ENCODE data around the gene PAPSS1.

The PAPSS1 gene

DNA sequence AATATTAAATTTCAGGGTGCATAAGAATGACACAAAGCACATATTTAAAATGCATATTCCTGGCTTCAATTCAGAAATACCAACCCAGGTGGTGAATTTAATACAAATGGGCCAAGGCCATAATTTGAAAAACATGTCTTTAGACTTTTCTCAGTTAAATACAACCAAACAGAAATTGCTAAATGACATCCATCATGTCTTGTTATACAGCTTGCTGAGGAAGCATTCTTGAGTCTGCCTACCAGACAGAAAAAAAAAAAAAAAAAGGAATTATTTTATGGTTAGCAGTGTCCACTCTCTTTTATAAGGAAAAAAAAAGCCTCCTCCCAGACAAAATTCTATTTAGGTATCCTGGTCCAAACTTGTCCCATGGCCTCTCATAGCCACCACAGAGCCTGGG, 119.1 kb downstream of the PAPSS1 start:
- Histone ChIP-seq H3K36me3 (ENCODE audit: control insufficient read depth, insufficient read depth, low read length) (no peaks in the 10 kb centered on the region), H3K4me1 (ENCODE audit: control insufficient read depth, insufficient read depth, low read length) (no peaks in the 10 kb centered on the region), H3K4me3 (ENCODE audit: low read length) (no peak overlapping the region), H3K27ac (ENCODE audit: low read length) (no peak overlapping the region), H3K9me3 (ENCODE audit: control insufficient read depth, insufficient read depth, low read length) (no peaks in the 10 kb centered on the region), H3K27me3 (ENCODE audit: control insufficient read depth, insufficient read depth, low read length) (no peaks in the 10 kb centered on the region)
- DNase-seq (ENCODE audit: low read depth, low spot score): no peak

DNA sequence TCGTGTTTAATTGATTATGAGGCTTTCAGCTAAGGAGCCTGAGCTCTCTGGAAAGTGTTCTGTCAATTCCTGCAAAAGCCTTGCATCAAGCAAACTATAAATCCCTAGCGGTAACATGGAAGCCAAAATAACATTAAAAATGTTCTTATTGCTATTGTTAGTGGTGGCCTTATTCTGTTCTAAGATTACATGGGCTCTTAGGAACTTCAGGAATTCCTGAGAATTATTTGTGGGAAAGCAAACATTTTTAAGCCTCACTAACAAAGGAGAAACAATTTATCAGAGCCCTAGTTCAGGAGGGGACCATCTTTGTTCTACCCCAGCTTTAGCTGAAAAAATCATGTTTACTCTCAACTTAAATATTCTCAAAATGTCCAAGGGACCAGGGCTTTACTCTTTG, 119.6 kb downstream of the PAPSS1 start:
- no peaks in the 10 kb centered on the region for H3K27me3 ChIP-seq (ENCODE audit: control insufficient read depth, insufficient read depth, low read length)
- no peaks in the 10 kb centered on the region for H3K36me3 ChIP-seq (ENCODE audit: control insufficient read depth, insufficient read depth, low read length)
- no peak for DNase-seq (ENCODE audit: low read depth, low spot score)
- WGBS (ENCODE audit: insufficient coverage, insufficient read length): no CpG with 5 or more reads among the region's 2 CpGs
- no peak overlapping the region for H3K4me3 ChIP-seq (ENCODE audit: low read length)
- no peaks in the 10 kb centered on the region for H3K4me1 ChIP-seq (ENCODE audit: control insufficient read depth, insufficient read depth, low read length)
- no peaks in the 10 kb centered on the region for H3K9me3 ChIP-seq (ENCODE audit: control insufficient read depth, insufficient read depth, low read length)
- H3K27ac ChIP-seq (ENCODE audit: low read length): no peak overlapping the region

- H3K4me1 ChIP-seq (ENCODE audit: control insufficient read depth, insufficient read depth, low read length): no peaks in the 10 kb centered on the region
- no peaks in the 10 kb centered on the region for H3K27me3 ChIP-seq (ENCODE audit: control insufficient read depth, insufficient read depth, low read length)
- no peak overlapping the region for H3K4me3 ChIP-seq (ENCODE audit: low read length)
- DNase-seq (ENCODE audit: low read depth, low spot score): no peak
- H3K9me3 ChIP-seq (ENCODE audit: control insufficient read depth, insufficient read depth, low read length): no peaks in the 10 kb centered on the region
- H3K27ac ChIP-seq (ENCODE audit: low read length): no peak overlapping the region
- WGBS (ENCODE audit: insufficient coverage, insufficient read length): no CpG with 5 or more reads among the region's 3 CpGs
- H3K36me3 ChIP-seq (ENCODE audit: control insufficient read depth, insufficient read depth, low read length): no peaks in the 10 kb centered on the region
Measured at GRCh38 chr4:107599841-107600240, 120.2 kb downstream of the PAPSS1 start.

- Histone ChIP-seq H3K36me3 (ENCODE audit: control insufficient read depth, insufficient read depth, low read length) (0 out of 2 replicates have a peak, but pooled peaks cover 4% of the 10 kb centered on the region), H3K27me3 (ENCODE audit: control insufficient read depth, insufficient read depth, low read length) (no peaks in the 10 kb centered on the region), H3K27ac (ENCODE audit: low read length) (no peak overlapping the region), H3K4me1 (ENCODE audit: control insufficient read depth, insufficient read depth, low read length) (no peaks in the 10 kb centered on the region), H3K4me3 (ENCODE audit: low read length) (no peak overlapping the region), H3K9me3 (ENCODE audit: control insufficient read depth, insufficient read depth, low read length) (no peaks in the 10 kb centered on the region)
- DNase-seq (ENCODE audit: low read depth, low spot score): no peak
- no CpG with 5 or more reads among the region's 1 CpG for WGBS (ENCODE audit: insufficient coverage, insufficient read length)
Measured at GRCh38 chr4:107593230-107593629, 126.8 kb downstream of the PAPSS1 start.

GRCh38 chr4:107592519-107592918, 127.5 kb downstream of the PAPSS1 start:
- no peak for DNase-seq (ENCODE audit: low read depth, low spot score)
- Histone ChIP-seq H3K36me3 (ENCODE audit: control insufficient read depth, insufficient read depth, low read length) (0 out of 2 replicates have a peak, but pooled peaks cover 4% of the 10 kb centered on the region), H3K4me3 (ENCODE audit: low read length) (no peak overlapping the region), H3K27ac (ENCODE audit: low read length) (no peak overlapping the region), H3K9me3 (ENCODE audit: control insufficient read depth, insufficient read depth, low read length) (no peaks in the 10 kb centered on the region), H3K27me3 (ENCODE audit: control insufficient read depth, insufficient read depth, low read length) (no peaks in the 10 kb centered on the region), H3K4me1 (ENCODE audit: control insufficient read depth, insufficient read depth, low read length) (no peaks in the 10 kb centered on the region)
- no CpG with 5 or more reads among the region's 2 CpGs for WGBS (ENCODE audit: insufficient coverage, insufficient read length)

- Histone ChIP-seq H3K27me3 (ENCODE audit: control insufficient read depth, insufficient read depth, low read length) (no peaks in the 10 kb centered on the region), H3K27ac (ENCODE audit: low read length) (no peak overlapping the region), H3K36me3 (ENCODE audit: control insufficient read depth, insufficient read depth, low read length) (0 out of 2 replicates have a peak, but pooled peaks cover 4% of the 10 kb centered on the region), H3K9me3 (ENCODE audit: control insufficient read depth, insufficient read depth, low read length) (no peaks in the 10 kb centered on the region), H3K4me1 (ENCODE audit: control insufficient read depth, insufficient read depth, low read length) (no peaks in the 10 kb centered on the region), H3K4me3 (ENCODE audit: low read length) (no peak overlapping the region)
- DNase-seq (ENCODE audit: low read depth, low spot score): no peak
Measured at GRCh38 chr4:107589269-107589668, 130.8 kb downstream of the PAPSS1 start.

DNA sequence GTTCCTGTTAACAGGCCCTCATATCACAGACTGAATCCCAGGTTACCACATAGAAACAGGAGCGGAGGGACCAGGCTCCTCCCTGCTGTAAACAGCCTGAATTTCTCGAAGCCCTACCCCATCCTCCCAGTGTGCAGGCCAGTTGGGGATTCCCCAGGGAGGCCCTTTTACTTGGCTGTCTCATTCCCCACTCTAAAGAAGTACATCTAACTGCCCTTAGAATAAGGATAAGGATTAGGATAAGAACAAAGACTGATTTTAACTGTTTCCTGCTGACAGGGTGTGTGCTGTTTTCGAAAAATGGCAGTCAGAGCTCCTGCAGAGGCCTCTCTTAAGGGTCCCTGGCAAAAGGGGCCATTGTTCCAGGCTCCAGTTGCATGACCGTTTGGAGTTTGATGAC, 133.7 kb downstream of the PAPSS1 start:
- Histone ChIP-seq H3K36me3 (ENCODE audit: control insufficient read depth, insufficient read depth, low read length) (0 out of 2 replicates have a peak, but pooled peaks cover 4% of the 10 kb centered on the region), H3K27me3 (ENCODE audit: control insufficient read depth, insufficient read depth, low read length) (no peaks in the 10 kb centered on the region), H3K27ac (ENCODE audit: low read length) (no peak overlapping the region), H3K4me1 (ENCODE audit: control insufficient read depth, insufficient read depth, low read length) (no peaks in the 10 kb centered on the region), H3K4me3 (ENCODE audit: low read length) (no peak overlapping the region), H3K9me3 (ENCODE audit: control insufficient read depth, insufficient read depth, low read length) (no peaks in the 10 kb centered on the region)
- no peak for DNase-seq (ENCODE audit: low read depth, low spot score)
- no CpG with 5 or more reads among the region's 4 CpGs for WGBS (ENCODE audit: insufficient coverage, insufficient read length)

GRCh38 chr4:107579099-107579498, 140.9 kb downstream of the PAPSS1 start:
- H3K27me3 ChIP-seq (ENCODE audit: control insufficient read depth, insufficient read depth, low read length): no peaks in the 10 kb centered on the region
- no peaks in the 10 kb centered on the region for H3K4me1 ChIP-seq (ENCODE audit: control insufficient read depth, insufficient read depth, low read length)
- H3K36me3 ChIP-seq (ENCODE audit: control insufficient read depth, insufficient read depth, low read length): no peaks in the 10 kb centered on the region
- H3K27ac ChIP-seq (ENCODE audit: low read length): no peak overlapping the region
- no peak for DNase-seq (ENCODE audit: low read depth, low spot score)
- no CpG with 5 or more reads among the region's 13 CpGs for WGBS (ENCODE audit: insufficient coverage, insufficient read length)
- no peak overlapping the region for H3K4me3 ChIP-seq (ENCODE audit: low read length)
- no peaks in the 10 kb centered on the region for H3K9me3 ChIP-seq (ENCODE audit: control insufficient read depth, insufficient read depth, low read length)

DNA sequence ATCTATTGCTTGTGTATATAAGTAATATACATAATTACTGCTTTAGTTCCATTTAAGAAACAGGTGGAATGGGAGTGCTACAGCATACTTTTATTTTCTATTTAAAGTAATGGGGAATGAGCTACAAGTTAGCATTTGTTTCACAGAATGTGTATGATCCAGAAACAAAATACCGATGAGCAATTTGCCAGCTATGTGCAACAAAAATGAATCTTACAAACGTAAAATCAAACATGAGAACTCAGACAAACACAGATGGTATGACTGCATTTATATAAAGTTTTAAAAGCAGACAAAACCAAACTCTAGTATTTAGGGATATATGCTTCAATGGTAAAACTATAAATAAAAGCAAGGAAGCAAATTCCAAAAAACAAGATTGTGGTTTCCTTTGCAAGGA, 141.7 kb downstream of the PAPSS1 start:
- no peak for DNase-seq (ENCODE audit: low read depth, low spot score)
- Histone ChIP-seq H3K36me3 (ENCODE audit: control insufficient read depth, insufficient read depth, low read length) (no peaks in the 10 kb centered on the region), H3K27ac (ENCODE audit: low read length) (no peak overlapping the region), H3K4me1 (ENCODE audit: control insufficient read depth, insufficient read depth, low read length) (no peaks in the 10 kb centered on the region), H3K9me3 (ENCODE audit: control insufficient read depth, insufficient read depth, low read length) (no peaks in the 10 kb centered on the region), H3K4me3 (ENCODE audit: low read length) (no peak overlapping the region), H3K27me3 (ENCODE audit: control insufficient read depth, insufficient read depth, low read length) (no peaks in the 10 kb centered on the region)
- WGBS (ENCODE audit: insufficient coverage, insufficient read length): no CpG with 5 or more reads among the region's 2 CpGs

GRCh38 chr4:107577743-107578142, 142.3 kb downstream of the PAPSS1 start:
- no peak for DNase-seq (ENCODE audit: low read depth, low spot score)
- Histone ChIP-seq H3K27ac (ENCODE audit: low read length) (no peak overlapping the region), H3K27me3 (ENCODE audit: control insufficient read depth, insufficient read depth, low read length) (no peaks in the 10 kb centered on the region), H3K9me3 (ENCODE audit: control insufficient read depth, insufficient read depth, low read length) (no peaks in the 10 kb centered on the region), H3K4me3 (ENCODE audit: low read length) (no peak overlapping the region), H3K4me1 (ENCODE audit: control insufficient read depth, insufficient read depth, low read length) (no peaks in the 10 kb centered on the region), H3K36me3 (ENCODE audit: control insufficient read depth, insufficient read depth, low read length) (no peaks in the 10 kb centered on the region)
- no CpG with 5 or more reads among the region's 3 CpGs for WGBS (ENCODE audit: insufficient coverage, insufficient read length)

DNA sequence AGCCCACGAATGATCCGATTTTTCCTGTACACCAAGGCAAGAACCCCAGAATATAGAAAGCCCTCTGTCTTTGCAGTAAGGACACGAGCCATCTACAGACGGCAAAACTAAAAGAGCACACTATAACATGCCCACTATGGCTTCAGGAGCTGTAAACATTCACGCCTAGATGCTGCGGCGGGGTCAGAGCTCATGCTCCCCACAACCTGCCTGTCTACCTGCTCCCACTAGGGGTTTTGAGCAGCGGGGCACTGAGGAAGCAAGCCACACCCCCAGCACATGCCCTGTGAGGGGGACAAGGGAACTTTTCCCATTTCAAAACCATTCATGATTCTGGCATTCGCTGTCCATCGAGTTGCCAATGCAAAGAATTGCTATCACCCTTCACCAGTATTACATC, 144.8 kb downstream of the PAPSS1 start:
- no peaks in the 10 kb centered on the region for H3K9me3 ChIP-seq (ENCODE audit: control insufficient read depth, insufficient read depth, low read length)
- no peak overlapping the region for H3K27ac ChIP-seq (ENCODE audit: low read length)
- no peaks in the 10 kb centered on the region for H3K27me3 ChIP-seq (ENCODE audit: control insufficient read depth, insufficient read depth, low read length)
- H3K4me1 ChIP-seq (ENCODE audit: control insufficient read depth, insufficient read depth, low read length): no peaks in the 10 kb centered on the region
- WGBS (ENCODE audit: insufficient coverage, insufficient read length): no CpG with 5 or more reads among the region's 10 CpGs
- no peak for DNase-seq (ENCODE audit: low read depth, low spot score)
- H3K36me3 ChIP-seq (ENCODE audit: control insufficient read depth, insufficient read depth, low read length): no peaks in the 10 kb centered on the region
- H3K4me3 ChIP-seq (ENCODE audit: low read length): no peak overlapping the region
